Colonic mucosa (tissue), 4 donors: ENCODE results near the gene ANKRD24. TPM values are rescaled to one million over a fixed set of nuclear protein-coding genes. Genes with fewer than 3 reads are reported as not detected.
"Not testable (repeated sequence)": the region's sequence is repeated elsewhere in the genome, so short reads cannot be mapped to it uniquely, and the experiment has no call there.

Source experiments
- DNase-seq: peaks from one replicate; pipeline ENCODE4 v3.0.0-alpha.2; 2020
- H3K27ac ChIP-seq: fragments of 200-600 bp; one replicate; pipeline ENCODE4 v1.8.0; 2021
- H3K27me3 ChIP-seq: fragments of 200-600 bp; one replicate; pipeline ENCODE4 v1.8.0; 2021
- H3K36me3 ChIP-seq: fragments of 200-600 bp; one replicate; pipeline ENCODE4 v1.8.0; 2021
- H3K4me1 ChIP-seq: fragments of 200-600 bp; one replicate; pipeline ENCODE4 v1.8.0; 2021; ENCODE audit warnings: mild to moderate bottlenecking
- H3K4me3 ChIP-seq: fragments of 200-600 bp; one replicate; pipeline ENCODE4 v1.8.0; 2021
- H3K9ac ChIP-seq, 2 donors: one replicate each; pipeline ENCODE4 v1.7.0; 2013; ENCODE audit warnings: control low read depth in 2 of 2, low read depth in 2 of 2, low read length in 2 of 2
- H3K9me3 ChIP-seq: fragments of 200-600 bp; one replicate; pipeline ENCODE4 v1.8.0; 2021
- intact Hi-C: fragments of 100-400 bp; cut with DNase I; formaldehyde crosslinking; loops from one replicate; pipeline ENCODE4 v1.14.1; 2022
- total RNA-seq, 2 donors: library from RNA; stranded (reverse); fragmentation: NEBNext Ultra II Directional in 1 of 2; extraction: Animal tissue kit (Norgen Biotek cat#: 25700) in 1 of 2; gene quantifications; one replicate each; pipeline ENCODE4 v1.2.1, GENCODE V29; 2021
- TF ChIP-seq, protein P1 (sequence below): fragments of 200-600 bp; IDR thresholded peaks from one replicate; pipeline ENCODE4 v1.8.0; 2022; ENCODE audit warnings: antibody characterized with exemption, mild to moderate bottlenecking
- donor health status: healthy.
- donor health status: DM: no; HTN: no; CAD: no.
- donor health status: DM: no; HTN: no; CAD: no.

The ANKRD24 gene
- total RNA-seq, 2 donors from 2014 or later: 0.35 to 1.8 TPM

DNA sequence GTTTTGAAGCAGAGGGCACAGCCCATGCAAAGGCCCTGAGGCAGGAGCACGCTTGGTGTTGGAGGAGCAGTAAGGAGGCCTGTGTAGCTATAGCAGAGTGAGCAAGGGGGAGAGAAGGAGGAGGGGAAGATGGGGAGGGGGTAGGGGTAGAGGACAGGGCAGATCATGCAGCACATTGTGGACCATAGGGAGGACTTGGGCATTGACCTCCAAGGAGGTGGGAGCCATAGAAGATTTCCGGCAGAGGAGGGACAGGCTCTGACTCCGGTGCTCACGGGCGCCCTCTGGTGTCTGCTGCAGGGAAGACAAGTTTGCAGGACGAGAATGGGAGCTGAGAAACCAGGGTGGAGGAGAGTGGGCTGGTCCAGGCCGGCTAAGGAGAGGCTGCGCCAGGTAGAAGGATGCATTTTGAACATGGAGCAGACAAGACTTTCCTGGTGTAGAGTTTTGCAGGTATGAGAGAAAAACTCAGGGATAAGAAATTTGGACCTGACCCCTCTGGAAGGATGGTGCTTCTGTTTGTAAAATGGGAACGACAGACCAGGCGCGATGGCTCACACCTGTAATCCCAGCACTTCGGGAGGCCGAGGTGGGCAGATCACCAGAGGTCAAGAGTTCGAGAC, 42.8 kb upstream of the ANKRD24 start:
- peak; percentile 97 for DNase-seq
- no peaks in the 10 kb centered on the region for H3K9me3 ChIP-seq
- peak overlapping the region; percentile 24 to 34 for H3K9ac ChIP-seq
- no peaks in the 10 kb centered on the region for H3K36me3 ChIP-seq
- H3K4me3 ChIP-seq: no peak overlapping the region
- H3K27me3 ChIP-seq: no peaks in the 10 kb centered on the region
- H3K4me1 ChIP-seq: peaks cover 3% of the 10 kb centered on the region
- TF ChIP-seq, protein P1, sequence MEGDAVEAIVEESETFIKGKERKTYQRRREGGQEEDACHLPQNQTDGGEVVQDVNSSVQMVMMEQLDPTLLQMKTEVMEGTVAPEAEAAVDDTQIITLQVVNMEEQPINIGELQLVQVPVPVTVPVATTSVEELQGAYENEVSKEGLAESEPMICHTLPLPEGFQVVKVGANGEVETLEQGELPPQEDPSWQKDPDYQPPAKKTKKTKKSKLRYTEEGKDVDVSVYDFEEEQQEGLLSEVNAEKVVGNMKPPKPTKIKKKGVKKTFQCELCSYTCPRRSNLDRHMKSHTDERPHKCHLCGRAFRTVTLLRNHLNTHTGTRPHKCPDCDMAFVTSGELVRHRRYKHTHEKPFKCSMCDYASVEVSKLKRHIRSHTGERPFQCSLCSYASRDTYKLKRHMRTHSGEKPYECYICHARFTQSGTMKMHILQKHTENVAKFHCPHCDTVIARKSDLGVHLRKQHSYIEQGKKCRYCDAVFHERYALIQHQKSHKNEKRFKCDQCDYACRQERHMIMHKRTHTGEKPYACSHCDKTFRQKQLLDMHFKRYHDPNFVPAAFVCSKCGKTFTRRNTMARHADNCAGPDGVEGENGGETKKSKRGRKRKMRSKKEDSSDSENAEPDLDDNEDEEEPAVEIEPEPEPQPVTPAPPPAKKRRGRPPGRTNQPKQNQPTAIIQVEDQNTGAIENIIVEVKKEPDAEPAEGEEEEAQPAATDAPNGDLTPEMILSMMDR: peak; percentile 79
- intact Hi-C loops: loop anchor here (2.0 to 10.0 kb wide), 3 partner anchors 48 to 155 kb away; partner anchors contain the start of gene EEF2
- peak overlapping the region; percentile 73 for H3K27ac ChIP-seq

DNA sequence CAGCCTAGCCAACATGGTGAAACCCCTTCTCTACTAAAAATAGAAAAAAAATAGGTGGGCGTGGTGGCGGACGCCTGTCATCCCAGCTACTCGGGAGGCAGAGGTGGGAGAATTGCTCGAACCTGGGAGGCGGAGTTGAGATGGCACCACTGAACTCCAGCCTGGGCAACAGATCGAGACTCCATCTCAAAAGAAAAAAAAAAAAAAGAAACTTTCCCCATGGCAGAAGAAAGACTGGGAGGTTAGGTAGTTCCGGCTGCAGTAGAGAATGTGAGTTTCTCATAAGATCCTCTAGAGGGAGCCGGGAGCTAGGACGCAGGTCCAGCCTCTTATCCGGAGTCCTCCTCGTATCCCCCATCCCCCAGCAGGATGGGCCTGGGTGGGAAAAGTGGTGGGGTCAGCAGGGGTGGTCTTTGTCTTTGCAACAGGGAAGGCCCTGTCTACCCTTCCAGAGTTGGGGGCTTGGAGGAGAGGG, 42.2 kb upstream of the ANKRD24 start:
- intact Hi-C loops: loop anchor here (2.0 to 5.0 kb wide), 2 partner anchors 47 to 65 kb away; no protein-coding TSS in a partner anchor
- TF ChIP-seq, protein P1: peak; percentile 48
- H3K4me3 ChIP-seq: peak overlapping the region; percentile 4
- peak overlapping the region; percentile 73 for H3K27ac ChIP-seq
- peaks cover 3% of the 10 kb centered on the region for H3K4me1 ChIP-seq
- H3K9me3 ChIP-seq: no peaks in the 10 kb centered on the region
- no peaks in the 10 kb centered on the region for H3K36me3 ChIP-seq
- peak overlapping the region; percentile 24 to 26 for H3K9ac ChIP-seq
- no peaks in the 10 kb centered on the region for H3K27me3 ChIP-seq
- peak; percentile 68 for DNase-seq

DNA sequence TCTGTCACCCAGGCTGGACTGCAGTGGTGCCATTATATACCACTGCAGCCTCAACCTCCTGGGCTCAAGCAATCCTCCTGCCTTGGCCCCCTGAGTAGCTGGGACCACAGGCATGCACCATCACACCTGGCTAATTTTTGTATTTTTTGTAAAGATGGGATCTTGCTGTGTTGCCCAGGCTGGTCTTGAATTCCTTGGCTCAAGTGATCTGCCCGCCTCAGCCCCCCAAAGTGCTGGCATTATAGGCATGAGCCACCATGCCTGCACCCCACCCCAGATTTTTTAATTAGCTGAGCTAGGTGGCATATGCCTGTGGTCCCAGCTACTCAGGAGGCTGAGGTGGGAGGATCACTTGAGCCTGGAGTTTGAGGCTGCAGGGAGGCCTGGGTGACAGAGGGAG, 39.6 kb upstream of the ANKRD24 start:
- not testable (repeated sequence) for H3K4me3 ChIP-seq, H3K36me3 ChIP-seq, H3K4me1 ChIP-seq, H3K9me3 ChIP-seq, DNase-seq, H3K27me3 ChIP-seq
- peak overlapping the region; percentile 94 for H3K27ac ChIP-seq
- intact Hi-C loops: loop anchor here (5.0 kb wide), 1 partner anchor 44 kb away; no protein-coding TSS in a partner anchor
- H3K9ac ChIP-seq: peak overlapping the region in 1 of 2 donors; percentile 34

DNA sequence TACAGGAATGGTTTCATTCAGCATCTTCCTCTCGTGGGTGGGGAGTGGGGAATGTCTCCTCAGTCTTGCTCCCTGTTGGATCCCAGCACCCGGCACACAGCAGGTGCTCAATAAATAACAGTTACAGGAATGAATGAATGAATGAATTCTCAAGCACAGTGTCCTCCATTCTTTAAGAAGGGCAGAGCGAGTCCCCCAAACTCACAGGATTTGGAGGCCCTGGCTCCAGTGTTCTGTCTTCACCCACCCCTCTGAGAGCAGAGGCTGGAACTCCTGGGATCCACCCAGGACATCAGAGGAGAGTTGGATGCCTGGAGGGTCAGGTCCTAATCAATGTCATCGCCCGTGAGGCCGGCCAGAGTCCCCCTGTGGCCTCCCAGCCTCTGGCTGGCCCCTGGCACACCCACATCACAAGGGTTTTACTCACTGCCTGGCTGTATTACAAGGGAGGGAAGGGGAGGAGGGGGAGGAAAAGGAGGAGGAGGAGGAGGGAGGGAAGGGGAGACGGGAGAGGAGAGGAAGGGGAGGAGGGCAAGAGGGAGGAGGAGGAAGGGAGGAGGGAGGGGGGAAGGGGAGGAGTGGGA, 37.7 kb upstream of the ANKRD24 start:
- Histone ChIP-seq H3K36me3 (no peaks in the 10 kb centered on the region), H3K27me3 (no peaks in the 10 kb centered on the region), H3K4me3 (no peak overlapping the region), H3K9ac (peak overlapping the region; percentile 56 to 73), H3K4me1 (peaks cover 3% of the 10 kb centered on the region), H3K27ac (peak overlapping the region; percentile 94), H3K9me3 (no peaks in the 10 kb centered on the region)
- intact Hi-C loops: loop anchor here (5.0 kb wide), 1 partner anchor 43 kb away; no protein-coding TSS in a partner anchor
- TF ChIP-seq, protein P1: no peak
- peak; percentile 81 for DNase-seq

DNA sequence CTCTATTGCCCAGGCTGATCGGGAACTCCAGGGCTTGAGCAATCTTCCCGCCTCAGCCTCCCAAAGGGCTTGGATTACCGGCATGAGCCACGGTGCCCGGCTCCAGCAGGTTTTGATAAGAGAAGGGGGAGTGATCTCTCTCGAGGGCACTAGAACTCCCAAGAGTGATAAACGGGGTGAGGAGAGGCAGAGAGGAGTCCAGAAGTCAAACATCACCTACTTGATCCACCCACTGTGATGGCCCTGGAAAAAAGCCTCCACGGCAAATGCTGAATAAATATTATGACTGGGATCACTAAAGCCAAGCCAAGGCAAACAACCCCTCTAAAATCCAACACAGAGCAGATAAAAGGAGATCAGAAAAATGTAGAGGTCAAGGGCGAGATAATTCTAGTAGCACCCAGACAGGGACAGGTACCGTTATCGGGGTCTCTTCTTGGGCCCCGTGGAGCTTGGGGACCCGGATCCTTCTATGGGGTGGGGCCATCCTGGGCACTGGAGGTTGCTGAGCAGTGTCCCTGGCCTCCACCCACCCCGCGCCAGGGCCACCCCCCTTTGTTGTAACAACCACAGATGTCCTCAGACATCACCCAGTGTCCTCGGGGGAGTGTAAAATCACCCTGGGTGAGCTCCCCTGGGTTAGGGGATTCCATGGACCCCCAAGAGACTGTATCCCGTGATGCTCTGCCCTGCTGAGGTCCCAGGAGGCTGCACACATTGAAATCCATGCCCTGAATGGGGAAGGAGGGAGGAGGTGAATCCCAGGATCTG, 32.8 kb upstream of the ANKRD24 start:
- intact Hi-C loops: no loop called here
- H3K9me3 ChIP-seq: no peaks in the 10 kb centered on the region
- H3K36me3 ChIP-seq: no peaks in the 10 kb centered on the region
- H3K27ac ChIP-seq: peak overlapping the region; percentile 45
- H3K27me3 ChIP-seq: no peaks in the 10 kb centered on the region
- no peak overlapping the region for H3K4me3 ChIP-seq
- TF ChIP-seq, protein P1: no peak
- no peaks in the 10 kb centered on the region for H3K4me1 ChIP-seq
- DNase-seq: peak; percentile 86
- peak overlapping the region in 1 of 2 donors; percentile 47 for H3K9ac ChIP-seq
